Body of pancreas (tissue), 4 donors: Measurements from ENCODE around the gene OR52A1.

ENCODE experiments used
- POLR2A ChIP-seq, 3 donors: fragments of 450-650 bp; IDR thresholded peaks; one replicate each; pipeline ENCODE4 v1.6.1; 2016; ENCODE audit warnings: antibody characterized with exemption in 3 of 3, mild to moderate bottlenecking in 2 of 3
- TF ChIP-seq, protein P1 (sequence below), 7 experiments: fragments of 450-650 bp in 4 of 7; fragments of 200-600 bp in 3 of 7; sonication (generic) in 3 of 7; IDR thresholded peaks; one replicate each; pipeline ENCODE4 v1.5.1; 2016 to 2019; ENCODE audit warnings: antibody characterized with exemption in 7 of 7

DNA sequence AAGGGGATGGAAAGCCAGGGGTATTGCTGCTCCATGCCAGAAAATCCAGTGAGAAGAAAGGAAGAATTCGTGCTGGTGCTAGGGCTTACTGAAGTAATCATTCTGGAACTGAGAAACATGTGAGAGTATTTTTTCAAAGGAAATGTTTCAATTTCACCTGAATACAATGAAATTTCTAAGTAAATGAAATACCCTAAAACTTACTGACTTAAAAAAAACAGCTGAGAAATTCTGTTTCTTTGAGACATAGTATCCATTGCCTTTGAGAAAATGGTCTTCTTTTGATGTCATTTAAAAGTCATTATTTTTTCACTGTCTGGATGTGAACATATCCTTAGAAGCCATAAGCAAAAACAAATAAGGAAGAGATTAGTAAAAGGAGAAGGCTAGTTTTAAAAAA, 46.0 kb upstream of the OR52A1 start, which contains the start of gene OR51V1:
- TF ChIP-seq, protein P1, sequence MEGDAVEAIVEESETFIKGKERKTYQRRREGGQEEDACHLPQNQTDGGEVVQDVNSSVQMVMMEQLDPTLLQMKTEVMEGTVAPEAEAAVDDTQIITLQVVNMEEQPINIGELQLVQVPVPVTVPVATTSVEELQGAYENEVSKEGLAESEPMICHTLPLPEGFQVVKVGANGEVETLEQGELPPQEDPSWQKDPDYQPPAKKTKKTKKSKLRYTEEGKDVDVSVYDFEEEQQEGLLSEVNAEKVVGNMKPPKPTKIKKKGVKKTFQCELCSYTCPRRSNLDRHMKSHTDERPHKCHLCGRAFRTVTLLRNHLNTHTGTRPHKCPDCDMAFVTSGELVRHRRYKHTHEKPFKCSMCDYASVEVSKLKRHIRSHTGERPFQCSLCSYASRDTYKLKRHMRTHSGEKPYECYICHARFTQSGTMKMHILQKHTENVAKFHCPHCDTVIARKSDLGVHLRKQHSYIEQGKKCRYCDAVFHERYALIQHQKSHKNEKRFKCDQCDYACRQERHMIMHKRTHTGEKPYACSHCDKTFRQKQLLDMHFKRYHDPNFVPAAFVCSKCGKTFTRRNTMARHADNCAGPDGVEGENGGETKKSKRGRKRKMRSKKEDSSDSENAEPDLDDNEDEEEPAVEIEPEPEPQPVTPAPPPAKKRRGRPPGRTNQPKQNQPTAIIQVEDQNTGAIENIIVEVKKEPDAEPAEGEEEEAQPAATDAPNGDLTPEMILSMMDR (IDR thresholded peaks at IDR 0.05): no peak
- TF ChIP-seq POLR2A (IDR thresholded peaks at IDR 0.05): no peak
